Measurements from ENCODE around the gene VPS39. TPM values are rescaled to one million over a fixed set of nuclear protein-coding genes. Genes with fewer than 3 reads are reported as not detected.

VPS39 gene
- total and polyA plus RNA-seq, 9 of the 15 experiments (the other 6 are each of a cell fraction or from before 2014, with no cell fraction given), result 3.2 to 37.3 (median 21.8) TPM

GRCh38 chr15:42157981-42158765 is 49.9 kb downstream of the VPS39 start (continued):
- TF ChIP-seq ZBTB12 (CRISPR knock-in tag; IDR thresholded peaks at IDR 0.05) (no peak), NKRF (IDR thresholded peaks at IDR 0.05; ENCODE audit: borderline replicate concordance) (no peak), ATF1 (CRISPR knock-in tag; IDR thresholded peaks at IDR 0.05) (no peak), ATF1 (tag; IDR thresholded peaks at IDR 0.05) (peak; percentile 45), MNT (conservative IDR thresholded peaks at IDR 0.05) (peak in 1 of 2 experiments; percentile 83; a peak in 3 of 4 replicates), IFI16 (CRISPR knock-in tag; IDR thresholded peaks at IDR 0.05) (no peak), PML (IDR thresholded peaks at IDR 0.05; ENCODE audit: low read length) (no peak), USF2 (CRISPR knock-in tag; IDR thresholded peaks at IDR 0.05) (peak; percentile 79), HNRNPL (IDR thresholded peaks at IDR 0.05; ENCODE audit: low read depth, low read length) (no peak), ARID1B (IDR thresholded peaks at IDR 0.05) (peak; percentile 74), ZNF717 (CRISPR knock-in tag; IDR thresholded peaks at IDR 0.05) (no peak), ZSCAN29 (IDR thresholded peaks at IDR 0.05) (no peak), ZHX1 (conservative IDR thresholded peaks at IDR 0.05; ENCODE audit: low read length) (no peak), FOS (IDR thresholded peaks at IDR 0.05; ENCODE audit: extremely low read depth, insufficient read length) (no peak), NR2C2 (CRISPR knock-in tag; IDR thresholded peaks at IDR 0.05) (no peak), NR2C2 (tag; IDR thresholded peaks at IDR 0.05) (no peak), PTBP1 (IDR thresholded peaks at IDR 0.05; ENCODE audit: low read depth, low read length) (no peak), HINFP (tag; conservative IDR thresholded peaks at IDR 0.05; ENCODE audit: low read depth) (no peak), DPF2 (IDR thresholded peaks at IDR 0.05) (peak; percentile 87), WHSC1 (IDR thresholded peaks at IDR 0.05; ENCODE audit: low read length) (no peak)

Measured in K562 (cell line).